Inflammatory macrophage treated with lipopolysaccharide for 1 hour (primary cell): ENCODE data around the gene UBAC2.
"Not testable (repeated sequence)": the region's sequence is repeated elsewhere in the genome, so short reads cannot be mapped to it uniquely, and the experiment has no call there.

Experiments
- DNase-seq, 2 donors: peaks; one replicate each; pipeline ENCODE4 v3.0.0-alpha.2; 2020 to 2022

Gene UBAC2

DNA sequence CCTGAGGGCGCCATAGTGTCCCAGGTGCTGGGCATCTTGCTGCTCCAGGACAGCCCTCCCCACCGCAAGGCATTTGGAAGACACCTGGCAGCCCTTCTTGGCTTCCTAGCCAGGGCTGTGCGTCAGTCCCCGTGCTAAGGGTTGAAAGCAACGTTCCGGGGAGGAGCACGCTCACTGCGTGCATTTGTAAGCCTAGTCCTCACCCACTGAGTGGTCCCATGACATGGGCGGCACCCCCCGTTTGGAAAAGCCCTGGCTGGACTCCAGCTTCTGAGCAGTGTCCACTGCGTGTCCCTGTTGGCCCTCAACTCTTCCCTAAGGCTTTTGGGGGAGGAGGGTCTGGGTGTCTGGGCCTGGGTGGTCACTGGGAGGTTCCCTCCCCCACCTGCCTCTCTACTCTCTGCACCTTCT lies 182.9 kb downstream of the UBAC2 start:
- no peak for DNase-seq

DNA sequence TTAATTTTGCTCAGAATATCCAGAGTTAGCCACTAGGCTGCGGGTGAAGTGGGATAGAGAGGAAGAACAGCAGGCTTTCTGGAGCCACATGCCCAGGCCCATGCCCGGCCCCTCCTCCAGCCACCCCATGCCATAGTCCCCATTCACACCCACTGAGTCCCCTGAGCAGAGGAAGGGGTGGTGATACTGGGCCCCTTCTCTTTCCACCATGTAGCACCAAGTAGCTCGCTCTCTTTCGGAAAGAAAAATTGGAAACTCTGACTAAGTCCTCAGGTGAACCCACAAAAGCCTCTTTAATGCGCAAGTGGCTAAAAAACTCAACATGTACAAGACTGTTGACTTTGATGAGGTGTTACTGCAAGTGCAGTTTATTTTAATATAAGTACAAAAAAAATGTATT lies 183.3 kb downstream of the UBAC2 start:
- DNase-seq, result no peak

DNA sequence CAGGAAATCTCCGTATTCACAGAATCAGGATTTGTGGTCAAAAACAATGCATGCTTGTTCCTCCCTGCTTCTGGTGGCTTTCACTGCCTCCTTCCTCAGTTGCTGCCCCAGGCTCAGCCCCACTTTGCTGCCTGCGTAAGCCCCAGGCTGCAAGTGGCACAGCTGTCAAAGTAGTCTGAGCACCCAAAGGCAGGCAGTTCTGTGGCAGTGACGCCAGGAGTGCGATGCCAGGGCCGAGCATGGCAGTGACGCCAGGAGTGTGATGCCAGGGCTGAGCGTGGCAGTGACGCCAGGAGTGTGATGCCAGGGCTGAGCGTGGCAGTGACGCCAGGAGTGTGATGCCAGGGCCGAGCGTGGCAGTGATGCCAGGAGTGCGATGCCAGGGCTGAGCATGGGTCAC lies 183.8 kb downstream of the UBAC2 start:
- no peak for DNase-seq

DNA sequence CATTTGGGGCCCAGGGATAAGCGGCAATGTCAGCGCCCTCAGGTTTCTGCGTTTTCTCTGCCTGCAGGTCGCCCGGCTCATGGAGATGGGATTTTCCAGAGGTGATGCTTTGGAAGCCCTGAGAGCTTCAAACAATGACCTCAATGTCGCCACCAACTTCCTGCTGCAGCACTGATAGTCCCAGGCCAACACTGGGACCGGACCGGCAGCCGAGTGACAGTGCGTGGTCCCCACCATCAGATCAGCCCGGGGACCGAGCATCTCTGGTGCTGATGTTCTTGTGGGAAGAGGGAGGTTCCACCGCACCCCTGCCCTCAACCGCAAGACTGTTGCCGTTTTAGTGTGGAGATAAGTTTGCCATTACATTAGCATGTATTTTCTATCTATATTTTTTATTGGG lies 184.5 kb downstream of the UBAC2 start:
- no peak for DNase-seq

DNA sequence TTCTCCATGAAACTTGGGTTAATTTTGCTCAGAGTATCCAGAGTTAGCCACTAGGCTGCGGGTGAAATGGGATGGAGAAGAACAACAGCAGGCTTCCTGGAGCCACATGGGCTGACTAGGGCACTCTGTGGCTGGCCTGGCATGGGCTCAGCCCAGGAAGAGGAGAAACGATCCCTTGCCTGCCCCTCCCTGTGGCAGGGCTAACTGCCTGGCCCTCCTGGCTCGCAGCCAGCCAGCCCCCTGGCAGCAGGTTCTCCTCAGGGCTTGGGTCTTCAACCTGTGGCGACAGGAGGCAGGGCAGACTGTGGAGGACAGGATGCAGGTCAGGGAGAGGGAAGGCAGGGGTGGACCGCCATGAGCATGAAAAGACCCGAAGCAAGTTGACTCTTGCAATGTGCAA lies 185.3 kb downstream of the UBAC2 start:
- no peak for DNase-seq

DNA sequence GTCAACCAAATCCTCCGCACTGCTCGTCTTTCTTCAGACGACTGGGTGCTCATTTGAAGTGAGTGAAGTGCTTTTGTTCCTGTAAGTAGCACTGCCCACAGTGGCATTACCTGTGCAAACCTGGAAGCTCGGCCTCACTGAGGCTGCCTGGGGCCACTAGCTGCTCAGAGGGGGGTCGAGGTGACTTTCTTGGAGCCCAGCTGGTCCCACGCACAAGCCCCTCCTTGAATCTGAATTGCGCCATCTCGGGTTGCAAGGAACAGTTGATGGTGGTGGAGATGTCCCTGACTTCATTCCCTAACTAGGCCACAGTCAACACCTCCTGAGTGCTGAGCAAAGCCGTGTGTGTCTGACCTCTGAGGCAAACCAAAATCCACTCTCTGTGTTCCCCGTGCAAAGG lies 185.8 kb downstream of the UBAC2 start:
- DNase-seq, result no peak

DNA sequence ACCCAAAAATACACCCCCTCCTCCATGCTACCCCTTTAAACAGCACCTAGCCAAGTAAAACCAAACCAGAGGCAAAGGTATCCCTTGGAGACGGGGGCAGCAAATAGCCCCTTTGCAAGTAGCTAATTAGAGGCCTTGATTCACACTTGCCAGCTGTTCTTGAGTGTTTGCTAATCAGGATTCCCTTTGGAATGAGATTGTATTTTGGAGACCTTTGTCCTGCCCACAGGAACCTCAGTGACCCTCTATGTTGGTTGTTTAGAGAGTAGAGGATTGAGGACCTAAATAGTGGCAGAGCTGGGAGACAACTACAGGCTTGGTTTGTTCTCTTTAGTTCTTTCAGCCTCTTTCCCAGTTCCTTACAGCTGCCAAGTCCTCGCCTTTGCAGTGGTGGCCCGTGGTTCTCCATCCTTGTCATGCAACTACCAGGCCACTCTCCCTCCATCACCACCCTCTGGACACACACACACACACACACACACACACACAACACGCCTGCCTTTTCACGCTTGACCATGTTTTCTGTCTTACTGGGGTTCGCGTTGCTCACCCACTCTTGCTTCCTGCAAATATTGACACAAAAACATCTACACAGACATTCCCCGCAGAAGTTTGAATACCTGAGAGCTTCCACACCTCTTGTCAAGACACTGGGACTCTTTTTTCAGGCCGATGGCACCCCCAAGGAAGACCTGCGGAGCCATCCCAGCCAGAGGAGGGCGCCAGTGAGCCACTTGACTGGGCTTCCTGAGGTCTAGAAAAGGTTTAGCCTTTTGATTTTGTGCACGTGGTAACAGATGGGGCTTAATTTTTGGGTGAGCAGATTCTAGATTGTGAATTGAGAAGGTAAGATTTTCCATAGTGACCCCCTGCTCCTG lies 186.5 kb downstream of the UBAC2 start:
- DNase-seq, result peak; percentile 58 to 95

DNA sequence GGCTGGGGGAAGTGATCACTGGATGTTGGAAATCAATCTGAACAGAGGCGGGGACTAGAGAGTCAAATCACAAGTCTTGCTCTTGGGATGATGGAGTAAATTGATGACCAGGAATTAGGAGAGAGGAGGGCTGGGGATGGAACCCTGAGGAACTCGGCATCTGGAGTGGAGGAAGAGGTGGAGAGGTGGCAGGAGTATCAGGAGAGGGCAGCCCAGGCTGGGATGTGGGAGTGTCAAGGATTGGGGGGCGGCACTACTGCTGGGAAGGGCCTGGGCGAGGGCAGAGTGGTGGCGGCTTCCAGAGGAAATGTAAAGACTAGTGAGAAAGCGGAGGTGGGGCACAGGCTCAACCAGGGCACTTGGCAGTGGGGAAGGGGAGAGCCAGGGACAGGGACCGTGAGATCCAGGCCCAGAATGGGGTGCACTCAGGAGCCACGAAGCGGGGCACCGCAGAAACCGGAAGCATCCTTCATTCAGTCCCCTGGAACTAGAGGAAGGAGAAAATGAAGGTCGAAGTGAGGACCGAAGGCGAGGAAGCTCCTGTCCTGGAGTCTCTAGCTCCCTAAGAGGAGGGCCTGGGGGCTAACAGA lies 187.8 kb downstream of the UBAC2 start:
- no peak for DNase-seq

DNA sequence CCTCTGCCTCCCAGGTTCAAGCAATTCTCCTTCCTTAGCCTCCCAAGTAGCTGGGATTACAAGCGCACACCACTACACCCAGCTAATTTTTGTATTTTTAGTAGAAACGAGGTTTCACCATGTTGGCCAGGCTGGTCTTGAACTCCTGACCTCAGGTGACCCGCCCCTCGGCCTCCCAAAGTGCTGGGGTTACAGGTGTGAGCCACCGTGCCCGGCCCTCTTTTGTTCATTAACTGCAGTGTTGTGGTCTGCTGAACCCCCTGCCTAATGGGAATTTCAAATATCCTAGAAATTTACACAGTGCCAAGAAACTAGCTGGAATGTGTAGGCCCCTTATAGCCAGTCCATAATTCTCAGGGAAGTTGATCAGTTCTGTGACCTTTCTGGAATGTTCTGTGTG lies 188.4 kb downstream of the UBAC2 start:
- not testable (repeated sequence) for DNase-seq

DNA sequence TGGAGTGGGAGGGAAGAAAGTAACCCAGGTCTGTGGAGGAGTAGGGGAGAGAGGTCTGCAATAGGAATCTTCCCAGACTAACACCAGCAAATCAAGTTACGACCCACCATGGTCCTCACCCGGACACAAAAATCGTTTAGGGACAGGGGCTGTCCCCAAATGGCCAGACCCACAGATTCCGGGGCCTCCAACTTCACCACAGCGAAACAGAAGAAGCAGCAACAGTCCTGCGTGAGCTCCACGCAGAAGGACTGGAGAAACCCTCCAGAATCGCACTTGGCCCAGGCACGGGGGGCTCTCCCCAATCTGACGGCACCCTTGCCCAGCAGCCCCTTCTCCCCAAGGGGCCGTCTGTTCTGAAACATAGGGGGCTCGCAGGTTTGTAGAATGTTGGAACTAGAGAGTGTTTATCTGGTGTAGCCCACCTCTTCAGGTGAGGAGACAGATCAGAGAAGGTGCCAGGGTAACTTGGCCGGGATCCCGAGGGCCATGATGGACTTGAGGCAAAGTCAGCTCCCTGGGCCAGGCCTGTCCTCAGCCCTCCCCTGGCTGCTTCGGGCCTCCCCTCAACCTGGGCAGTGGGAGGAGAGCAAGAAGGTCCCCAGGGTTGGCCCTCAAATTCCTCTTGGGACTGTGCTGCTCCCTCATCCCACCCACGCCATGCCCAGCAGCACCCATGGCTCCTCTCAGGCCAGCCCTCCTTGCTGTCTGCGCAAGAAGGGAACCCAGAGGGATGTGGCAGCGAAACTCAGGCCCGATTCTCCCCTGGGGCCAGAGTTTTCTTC lies 189.1 kb downstream of the UBAC2 start:
- DNase-seq, result no peak

DNA sequence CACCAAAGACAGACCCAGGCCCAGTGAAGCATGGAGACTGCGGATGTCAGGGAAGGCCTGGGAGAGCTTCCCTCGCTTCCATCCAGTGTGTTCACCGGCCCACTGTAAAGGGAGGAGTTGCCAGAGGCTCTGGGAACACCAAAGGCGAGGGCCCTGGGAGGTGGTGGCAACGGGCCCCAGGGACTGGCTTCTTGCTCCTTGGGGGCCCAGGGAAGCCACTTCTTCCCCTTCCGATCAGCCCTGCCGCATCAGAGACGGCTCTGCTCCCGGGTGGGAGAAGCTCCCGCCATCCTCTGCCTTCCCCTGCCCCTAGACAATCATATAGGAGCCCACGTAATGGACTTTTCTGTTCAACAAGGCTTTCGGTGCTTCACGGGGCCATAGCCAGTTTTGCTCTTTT lies 189.9 kb downstream of the UBAC2 start:
- DNase-seq, result no peak

DNA sequence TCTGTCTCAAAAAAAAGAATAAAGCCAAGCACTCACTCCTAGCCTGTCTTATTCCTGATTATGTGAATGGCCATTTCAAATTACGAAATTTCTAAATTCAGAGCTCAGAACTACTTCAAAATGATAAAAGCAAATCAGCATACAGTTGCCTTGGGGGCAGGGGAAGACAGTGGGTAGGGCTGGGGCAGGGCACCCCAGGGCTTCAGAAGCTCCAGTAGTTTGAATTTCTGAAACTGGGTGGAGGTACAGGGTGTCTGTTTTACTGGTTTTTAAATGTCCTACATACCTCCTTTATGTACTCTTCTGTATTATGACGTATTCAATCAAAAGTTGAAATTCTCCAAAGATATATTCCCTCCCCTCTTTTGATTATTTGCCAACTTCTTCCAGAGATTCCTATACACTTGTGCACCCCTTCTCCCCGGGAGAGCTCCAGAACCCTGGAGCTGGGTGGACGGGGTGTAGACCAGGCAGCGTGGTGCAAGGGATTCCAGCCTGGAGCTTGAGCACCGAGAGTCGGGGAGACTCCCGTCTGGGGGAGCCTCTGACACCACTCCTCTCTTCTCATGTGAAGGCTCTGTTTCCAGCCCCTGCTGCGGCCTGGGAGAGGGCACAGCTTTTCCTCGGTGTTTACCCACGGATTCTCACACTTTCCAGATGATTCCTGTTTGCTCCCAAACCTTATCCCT lies 191.3 kb downstream of the UBAC2 start:
- no peak for DNase-seq

DNA sequence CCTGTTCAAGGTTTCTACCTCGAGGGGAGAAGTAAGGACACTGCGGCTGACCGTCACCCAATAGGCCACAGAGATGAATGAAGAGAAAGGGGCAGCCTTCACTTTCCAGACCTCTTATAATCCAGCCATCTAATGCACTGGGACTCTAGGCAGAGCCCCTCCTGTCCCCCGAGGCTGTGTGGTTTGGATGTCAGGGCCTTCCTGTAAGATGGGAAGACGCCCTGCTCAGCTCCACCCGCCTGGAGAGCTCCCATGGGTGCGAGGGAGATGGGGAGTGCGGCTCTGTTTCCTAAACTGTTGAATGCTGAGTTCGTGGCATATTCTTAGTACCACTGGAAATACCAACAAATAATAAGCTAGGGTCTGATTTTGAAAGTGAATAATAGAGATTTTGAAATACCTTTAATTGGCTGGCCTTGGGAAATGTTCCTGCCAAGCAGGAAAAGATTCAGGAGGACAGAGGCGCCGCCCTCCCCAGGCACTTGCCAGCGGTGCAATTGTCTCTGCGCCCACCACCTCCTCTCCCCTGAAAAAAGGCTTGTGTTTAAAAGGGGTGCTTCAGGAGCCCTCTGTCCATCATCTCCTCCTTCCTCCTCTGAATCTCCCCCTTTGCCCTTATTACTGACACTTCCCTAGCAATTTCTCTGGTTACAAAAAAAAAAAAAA lies 191.9 kb downstream of the UBAC2 start:
- DNase-seq, result no peak

DNA sequence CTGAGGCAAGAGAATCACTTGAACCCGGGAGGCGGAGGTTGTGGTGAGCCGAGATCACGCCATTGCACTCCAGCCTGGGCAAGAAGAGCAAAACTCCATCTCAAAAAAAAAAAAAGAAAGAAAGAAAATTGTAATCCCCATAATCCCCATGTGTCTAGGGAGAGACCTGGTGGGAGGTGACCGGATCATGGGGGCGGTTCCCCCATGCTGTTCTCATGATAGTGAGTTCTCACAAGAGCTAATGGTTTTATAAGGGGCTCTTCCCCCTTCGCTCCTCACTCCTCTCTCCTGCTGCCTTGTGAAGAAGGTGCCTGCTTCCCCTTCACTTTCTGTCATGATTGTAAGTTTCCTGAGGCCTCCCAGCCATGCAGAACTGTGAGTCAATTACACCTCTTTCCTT lies 192.7 kb downstream of the UBAC2 start:
- not testable (repeated sequence) for DNase-seq

DNA sequence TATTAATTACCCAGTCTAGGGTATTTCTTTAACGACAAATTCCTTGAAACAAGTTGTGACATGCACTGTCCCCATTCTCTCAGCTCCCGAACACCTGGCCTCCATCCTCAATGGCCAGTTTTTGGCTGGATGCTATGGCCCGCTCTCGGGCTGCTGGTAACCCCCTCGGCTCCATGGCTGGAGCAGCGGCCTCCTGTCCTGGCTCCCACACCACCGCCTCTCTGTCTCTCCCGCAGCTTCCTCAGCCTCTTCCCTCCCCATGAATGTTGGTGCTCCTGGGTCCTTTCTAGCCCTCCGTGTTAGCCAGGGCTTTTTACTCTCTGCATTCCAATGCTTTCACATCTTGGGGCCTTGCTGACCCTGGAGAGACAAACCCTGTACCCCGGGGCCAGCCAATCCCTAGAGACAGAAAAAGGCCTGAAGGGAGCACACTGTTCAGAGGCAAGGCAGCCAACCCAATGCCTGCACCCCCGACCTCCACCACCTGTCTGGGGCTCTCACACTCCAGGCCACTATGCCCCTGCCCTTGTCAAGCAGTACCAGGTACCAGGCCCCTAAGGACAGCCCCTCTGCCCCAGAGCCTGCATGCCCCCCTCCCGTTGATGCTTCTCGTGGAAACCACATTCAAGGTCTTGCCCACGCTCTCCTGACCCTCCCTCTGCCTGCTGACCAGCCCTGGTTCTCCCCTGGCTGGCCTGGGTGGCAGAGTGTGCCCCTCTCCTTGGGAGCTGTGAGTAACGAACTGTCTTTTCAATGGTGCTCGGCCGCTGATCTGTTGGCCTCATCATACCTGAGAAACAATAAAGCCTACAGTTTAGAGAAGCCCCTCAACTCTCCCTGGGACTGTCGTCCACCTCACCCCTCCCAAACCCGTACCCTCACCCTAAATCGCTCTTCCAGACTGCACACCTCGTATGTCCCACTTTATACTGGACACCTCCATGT lies 193.4 kb downstream of the UBAC2 start:
- no peak for DNase-seq

DNA sequence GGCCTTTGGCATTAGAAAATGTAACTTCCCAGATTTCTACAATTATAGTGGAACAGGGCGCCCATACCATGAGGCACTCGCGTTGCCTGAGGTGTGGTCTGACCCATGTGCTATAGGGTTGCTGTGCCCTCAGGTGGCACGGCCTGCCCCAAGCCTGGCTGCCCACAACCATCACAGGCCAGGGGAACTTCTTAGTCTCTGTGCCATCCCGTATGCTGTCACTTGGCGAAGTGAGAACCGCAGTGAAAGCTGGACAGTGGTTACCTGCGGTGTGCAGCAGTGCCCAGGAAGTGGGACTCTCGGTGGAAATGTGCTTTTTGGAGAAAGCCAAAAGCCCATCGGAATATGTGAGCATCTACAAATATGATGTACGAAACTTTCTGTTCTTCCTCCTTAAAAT lies 194.8 kb downstream of the UBAC2 start:
- DNase-seq, result no peak

DNA sequence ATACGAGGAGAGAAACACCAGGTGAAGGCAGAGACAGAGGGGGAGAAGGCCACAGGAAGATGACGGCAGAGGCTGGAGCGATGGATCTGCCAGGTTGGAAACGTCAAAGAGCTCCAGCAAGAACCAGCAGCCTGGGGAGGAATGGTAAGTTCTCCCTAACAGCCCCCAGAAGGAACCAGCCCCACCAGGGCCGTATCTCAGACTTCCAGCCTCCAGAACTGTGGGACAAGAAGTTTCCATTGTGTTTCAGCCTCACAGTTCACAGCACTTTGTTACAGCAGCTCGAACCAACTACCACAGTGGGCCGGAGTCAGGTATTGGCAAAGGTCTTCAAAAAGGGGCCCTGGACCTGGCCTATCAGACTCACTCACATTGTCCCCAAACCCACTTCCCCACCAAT lies 195.8 kb downstream of the UBAC2 start:
- no peak for DNase-seq

DNA sequence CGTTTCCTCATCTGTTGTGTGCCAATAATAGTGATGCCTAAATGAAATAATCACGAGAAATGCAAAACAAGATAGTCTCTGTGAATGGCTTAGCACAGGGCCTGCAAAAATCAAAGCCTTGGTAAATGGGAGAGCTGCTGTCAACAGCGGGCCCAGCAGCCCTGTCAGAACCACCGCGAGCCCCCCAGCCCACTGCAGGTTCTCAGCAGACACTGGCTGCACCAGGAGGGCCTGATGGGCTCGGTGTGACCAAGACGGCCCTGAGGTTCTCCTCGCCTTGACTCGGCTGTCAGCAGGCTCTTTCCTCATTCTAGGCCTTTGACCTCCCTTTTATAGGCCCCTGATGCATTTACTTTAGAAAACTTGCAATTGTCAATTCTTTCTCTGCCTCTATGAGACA lies 197.4 kb downstream of the UBAC2 start:
- DNase-seq, result no peak

DNA sequence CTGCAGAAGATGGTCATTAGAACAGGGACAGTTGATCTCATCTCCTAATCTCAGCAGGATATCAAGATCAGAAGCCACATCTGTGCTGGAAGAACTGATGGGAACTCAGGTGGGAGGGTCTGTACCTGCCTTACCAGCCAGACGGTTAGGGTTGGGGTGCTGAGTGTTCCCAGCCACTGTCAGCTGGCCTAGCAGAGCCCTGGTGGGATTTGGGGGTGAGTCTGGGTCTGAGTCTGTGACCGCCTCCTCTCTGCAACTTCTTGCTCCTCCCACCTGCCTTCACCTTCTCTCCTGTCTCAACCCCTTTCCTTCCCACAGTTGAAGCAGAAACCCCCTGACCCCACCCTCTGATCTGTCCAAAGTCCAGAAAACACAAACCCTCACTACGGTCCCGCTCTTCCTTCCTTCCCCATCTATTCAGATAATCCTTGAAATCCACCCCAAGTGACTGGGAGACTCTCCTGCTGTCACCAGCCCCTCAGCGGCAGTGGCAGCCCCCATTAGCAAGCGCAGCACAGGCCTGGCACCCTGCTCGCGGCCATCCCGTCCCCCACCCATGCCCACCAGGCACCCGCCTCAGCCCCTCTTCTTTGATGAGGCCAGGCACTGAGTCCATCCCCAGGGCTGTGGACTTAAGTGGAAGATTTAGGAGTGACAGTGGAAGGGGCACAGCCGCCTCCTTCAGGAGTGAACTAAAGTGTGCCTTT lies 198.4 kb downstream of the UBAC2 start:
- no peak for DNase-seq

DNA sequence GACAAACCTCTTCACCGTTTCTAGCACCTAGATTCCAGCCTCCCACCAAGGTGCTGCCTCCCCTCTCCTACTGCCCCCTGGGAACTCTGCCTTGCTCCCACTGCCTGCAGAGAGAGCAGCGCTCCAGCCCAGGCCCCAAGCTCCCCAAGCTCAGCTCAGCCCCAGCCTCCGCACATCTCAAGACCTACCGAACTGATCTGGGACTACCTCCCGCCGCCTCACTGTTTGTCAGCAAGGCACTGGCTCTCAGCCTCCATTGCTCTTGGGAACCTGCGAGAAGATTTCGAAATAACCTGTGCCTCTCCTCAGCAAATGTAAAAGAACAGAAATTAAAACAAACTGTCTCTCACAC lies 198.9 kb downstream of the UBAC2 start:
- no peak for DNase-seq

DNA sequence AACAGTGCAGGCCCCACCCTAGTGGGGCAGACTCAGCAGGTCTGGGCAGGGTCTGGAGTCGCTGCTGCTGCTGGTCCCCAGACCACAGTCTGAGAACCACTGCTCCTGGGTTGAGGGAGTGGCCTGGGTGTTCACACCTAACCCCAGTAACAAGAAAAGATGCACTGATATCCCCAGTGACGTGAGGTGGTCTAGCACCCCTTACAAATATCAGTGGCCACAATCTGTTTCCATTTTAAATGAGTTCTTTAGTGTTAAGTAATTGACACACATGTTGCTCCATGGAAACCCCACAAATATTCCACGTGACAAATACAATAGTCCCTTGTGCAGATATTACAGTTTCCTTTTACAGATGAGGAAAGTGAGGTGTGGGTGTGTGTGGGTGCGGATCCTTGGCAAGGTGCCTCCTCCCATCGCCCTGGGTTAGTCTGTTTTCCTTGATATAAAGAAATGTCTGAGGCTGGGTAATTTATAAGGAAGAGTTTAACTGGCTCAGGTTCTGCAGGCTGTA lies 202.9 kb downstream of the UBAC2 start:
- peak; percentile 93 to 95 for DNase-seq
